GM19468 (cell line): Measurements from ENCODE around the gene RFTN2.
"Not testable (repeated sequence)": the region's sequence is repeated elsewhere in the genome, so short reads cannot be mapped to it uniquely, and the experiment has no call there.

ENCODE experiments used
- ATAC-seq: cut with Tn5 transposase; IDR thresholded peaks from one replicate; pipeline ENCODE4 v1.9.1; 2021; ENCODE audit warnings: mild to moderate bottlenecking, moderate library complexity, moderate number of reproducible peaks; ENCODE audit not compliant: unreplicated experiment; ENCODE audit errors: extremely low read depth

RFTN2 gene

GRCh38 chr2:197614532-197614931 lies 60.9 kb downstream of the RFTN2 start:
- no peak for ATAC-seq

- no peak for ATAC-seq
Measured at GRCh38 chr2:197613509-197613987, 61.8 kb downstream of the RFTN2 start.

GRCh38 chr2:197606180-197606579 lies 69.2 kb downstream of the RFTN2 start:
- peak; percentile 92 for ATAC-seq

GRCh38 chr2:197604117-197604860 lies 71.1 kb downstream of the RFTN2 start:
- ATAC-seq: no peak

- ATAC-seq: no peak
Measured at GRCh38 chr2:197601726-197602125, 73.7 kb downstream of the RFTN2 start.

- peak; percentile 62 for ATAC-seq
Measured at GRCh38 chr2:197600306-197600705, 75.1 kb downstream of the RFTN2 start.

- ATAC-seq: peak; percentile 69
Measured at GRCh38 chr2:197599285-197599965, 76.0 kb downstream of the RFTN2 start.

GRCh38 chr2:197598450-197598849 lies 76.9 kb downstream of the RFTN2 start:
- ATAC-seq: no peak

- no peak for ATAC-seq
Measured at GRCh38 chr2:197597166-197597565, 78.2 kb downstream of the RFTN2 start.

- no peak for ATAC-seq
Measured at GRCh38 chr2:197596766-197597165, 78.6 kb downstream of the RFTN2 start.

- no peak for ATAC-seq
Measured at GRCh38 chr2:197591339-197592072, 83.9 kb downstream of the RFTN2 start.

- ATAC-seq: not testable (repeated sequence)
Measured at GRCh38 chr2:197587255-197587654, 88.1 kb downstream of the RFTN2 start.

- not testable (repeated sequence) for ATAC-seq
Measured at GRCh38 chr2:197580166-197580565, 95.2 kb downstream of the RFTN2 start.

GRCh38 chr2:197578294-197578693 lies 97.1 kb downstream of the RFTN2 start:
- not testable (repeated sequence) for ATAC-seq

- no peak for ATAC-seq
Measured at GRCh38 chr2:197577446-197577845, 97.9 kb downstream of the RFTN2 start.

- no peak for ATAC-seq
Measured at GRCh38 chr2:197576631-197577030, 98.8 kb downstream of the RFTN2 start.

- ATAC-seq: no peak
Measured at GRCh38 chr2:197575987-197576386, 99.4 kb downstream of the RFTN2 start.

GRCh38 chr2:197573608-197574007 lies 101.8 kb downstream of the RFTN2 start:
- ATAC-seq: no peak

GRCh38 chr2:197571627-197572271 lies 103.6 kb downstream of the RFTN2 start:
- ATAC-seq: no peak

GRCh38 chr2:197560146-197560665 lies 115.2 kb downstream of the RFTN2 start:
- ATAC-seq: no peak
